Spinal cord (tissue), 4 donors: ENCODE data around the gene SMTN. TPM values are rescaled to one million over a fixed set of nuclear protein-coding genes. Genes with fewer than 3 reads are reported as not detected.

Experiments
- polyA plus RNA-seq, 2 donors: library from polyadenylated mRNA; unstranded; fragments of 120-200 nt; gene quantifications; one replicate each; pipeline ENCODE4 v1.2.1, GENCODE V29; 2013; ENCODE audit not compliant: insufficient read length in 2 of 2
- total RNA-seq, 2 donors: library from RNA; depleted of rRNA in 1 of 2; stranded (reverse); fragments of 120-200 nt in 1 of 2; fragments of >200 nt in 1 of 2; gene quantifications; one replicate each; pipeline versions ENCODE4 v1.2.3 to v1.2.4, GENCODE V29; 2013 to 2014

SMTN gene
- total and polyA plus RNA-seq, 4 donors: 26.1 to 61.0 (median 41.7) TPM

Other genes with a start within 250 kb of the SMTN start
- 10 to 100 TPM; 15.2 to 26.4 TPM for gene MORC2, start 112.5 kb upstream of the SMTN start, total RNA-seq
- 10 to 100 TPM; 29.8 to 35.1 TPM for gene MORC2, start 112.5 kb upstream of the SMTN start, polyA plus RNA-seq
- 100 to 1,000 TPM; 109 to 118 TPM for gene TUG1, start 112.1 kb upstream of the SMTN start, total RNA-seq
- gene TUG1, start 112.1 kb upstream of the SMTN start, polyA plus RNA-seq: 100 to 1,000 TPM; 109 to 142 TPM
- 10 to 100 TPM; 45.5 to 85.1 TPM for gene SELENOM, start 26.2 kb downstream of the SMTN start, total RNA-seq
- gene SELENOM, start 26.2 kb downstream of the SMTN start, polyA plus RNA-seq: 10 to 100 TPM; 40.2 to 47.4 TPM
- 1 to 10 TPM; 3.5 to 4.6 TPM for gene INPP5J, start 41.6 kb downstream of the SMTN start, total RNA-seq
- 10 to 100 TPM; 16.4 to 17.2 TPM for gene INPP5J, start 41.6 kb downstream of the SMTN start, polyA plus RNA-seq
- 1 to 10 TPM in 1 of 2 donors, under 1 TPM in 1; 0.77 to 1.1 TPM for gene PLA2G3, start 59.2 kb downstream of the SMTN start, total RNA-seq
- 1 to 10 TPM; 1.3 to 1.7 TPM for gene PLA2G3, start 59.2 kb downstream of the SMTN start, polyA plus RNA-seq
- gene RNF185, start 78.9 kb downstream of the SMTN start, total RNA-seq: 10 to 100 TPM; 29.7 to 41.0 TPM
- 10 to 100 TPM; 41.1 to 44.1 TPM for gene RNF185, start 78.9 kb downstream of the SMTN start, polyA plus RNA-seq
- gene LIMK2, start 131.0 kb downstream of the SMTN start, total RNA-seq: 10 to 100 TPM; 29.5 to 37.9 TPM
- 10 to 100 TPM; 30.0 to 35.7 TPM for gene LIMK2, start 131.0 kb downstream of the SMTN start, polyA plus RNA-seq
- gene PIK3IP1, start 211.2 kb downstream of the SMTN start, total RNA-seq: 10 to 100 TPM; 26.1 to 38.9 TPM
- 10 to 100 TPM; 17.1 to 21.3 TPM for gene PIK3IP1, start 211.2 kb downstream of the SMTN start, polyA plus RNA-seq